Esophagus muscularis mucosa (tissue), 3 donors: ENCODE data around the gene TMTC2.

Experiments used
- EP300 ChIP-seq: sonication (generic); formaldehyde crosslinking; IDR thresholded peaks from one replicate; pipeline ENCODE4 v1.6.1; 2017; ENCODE audit warnings: antibody characterized with exemption
- TF ChIP-seq, protein P1 (sequence below), 3 experiments: fragments of 200-600 bp in 2 of 3; fragments of 450-650 bp in 1 of 3; sonication (generic) in 2 of 3; IDR thresholded peaks; one replicate each; pipeline ENCODE4 v1.5.1; 2017 to 2019; ENCODE audit warnings: antibody characterized with exemption in 3 of 3, mild to moderate bottlenecking in 2 of 3, moderate library complexity in 1 of 3

DNA sequence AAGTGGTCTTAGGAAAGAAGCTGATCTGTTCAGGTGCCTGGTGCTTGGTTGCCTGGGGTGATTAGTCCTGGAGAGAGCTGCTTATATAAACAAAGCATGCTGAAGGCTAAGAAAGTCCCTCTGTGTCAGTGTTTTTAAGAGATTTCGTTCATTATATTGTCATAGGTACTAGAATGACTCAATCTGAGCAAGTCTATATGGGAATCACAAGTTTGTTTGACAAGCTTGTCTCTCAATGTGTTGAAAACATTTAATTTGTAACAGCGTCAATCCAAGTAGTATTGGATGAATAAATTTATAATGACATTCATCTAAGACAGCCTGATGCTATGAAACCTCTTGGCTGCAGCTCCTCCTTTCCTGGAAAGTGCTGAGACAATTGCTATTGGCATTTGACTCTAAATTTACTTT, 256.3 kb downstream of the TMTC2 start:
- TF ChIP-seq, protein P1, sequence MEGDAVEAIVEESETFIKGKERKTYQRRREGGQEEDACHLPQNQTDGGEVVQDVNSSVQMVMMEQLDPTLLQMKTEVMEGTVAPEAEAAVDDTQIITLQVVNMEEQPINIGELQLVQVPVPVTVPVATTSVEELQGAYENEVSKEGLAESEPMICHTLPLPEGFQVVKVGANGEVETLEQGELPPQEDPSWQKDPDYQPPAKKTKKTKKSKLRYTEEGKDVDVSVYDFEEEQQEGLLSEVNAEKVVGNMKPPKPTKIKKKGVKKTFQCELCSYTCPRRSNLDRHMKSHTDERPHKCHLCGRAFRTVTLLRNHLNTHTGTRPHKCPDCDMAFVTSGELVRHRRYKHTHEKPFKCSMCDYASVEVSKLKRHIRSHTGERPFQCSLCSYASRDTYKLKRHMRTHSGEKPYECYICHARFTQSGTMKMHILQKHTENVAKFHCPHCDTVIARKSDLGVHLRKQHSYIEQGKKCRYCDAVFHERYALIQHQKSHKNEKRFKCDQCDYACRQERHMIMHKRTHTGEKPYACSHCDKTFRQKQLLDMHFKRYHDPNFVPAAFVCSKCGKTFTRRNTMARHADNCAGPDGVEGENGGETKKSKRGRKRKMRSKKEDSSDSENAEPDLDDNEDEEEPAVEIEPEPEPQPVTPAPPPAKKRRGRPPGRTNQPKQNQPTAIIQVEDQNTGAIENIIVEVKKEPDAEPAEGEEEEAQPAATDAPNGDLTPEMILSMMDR (IDR thresholded peaks at IDR 0.05), result no peak
- no peak for TF ChIP-seq EP300
